ENCODE measurements around the gene CLDN19. TPM values are rescaled to one million over a fixed set of nuclear protein-coding genes. Genes with fewer than 3 reads are reported as not detected.

Gene CLDN19
- total RNA-seq, 1 experiment from 2014 or later, result not detected

- TF ChIP-seq ZBTB33 (IDR thresholded peaks at IDR 0.05; ENCODE audit: extremely low read depth, insufficient replicate concordance, low read length), result no peak
- no peak for TF ChIP-seq ATF3 (IDR thresholded peaks at IDR 0.05)
These were observed 8.0 kb upstream of the CLDN19 start (continued) for GRCh38 chr1:42748021-42748420.

- H3K9me2 ChIP-seq (ENCODE audit: insufficient read depth), result no peaks in the 10 kb centered on the region
- ChIA-PET RAD21 (ENCODE audit: low non-redundant PET in 1 of 2, low total read pairs in 2 of 2, uncharacterized antibody in 2 of 2, unreplicated experiment in 2 of 2) (no interaction called here), CTCF (interaction anchor here (1.6 to 2.8 kb wide), 2 partner anchors 10 to 169 kb away, joined by 8 to 12 read pairs; no protein-coding TSS in a partner anchor), POLR2A (no interaction called here)
- no peak overlapping the region for H3K4me2 ChIP-seq (ENCODE audit: low read length)
- no peak overlapping the region for H3K9ac ChIP-seq (ENCODE audit: low read length)
- no peaks in the 10 kb centered on the region for H3K27me3 ChIP-seq (ENCODE audit: insufficient read depth, low read length)
- no peak overlapping the region for H3K27ac ChIP-seq (ENCODE audit: low read depth, low read length)
- intact Hi-C loops (cut with micrococcal nuclease), result loop anchor here (2.0 kb wide), 1 partner anchor 168 kb away; no protein-coding TSS in a partner anchor
- TF ChIP-seq FOSL1 (IDR thresholded peaks at IDR 0.05; ENCODE audit: low read depth) (no peak), RAD21 (IDR thresholded peaks at IDR 0.05; ENCODE audit: low read depth) (peak; percentile 75), CTCF (IDR thresholded peaks at IDR 0.05 in 2 of 3, conservative IDR thresholded peaks at IDR 0.05 in 1 of 3; ENCODE audit: borderline replicate concordance in 1 of 3, insufficient read depth in 1 of 3, low read depth in 2 of 3, low read length in 2 of 3) (peak; percentile 48 to 79 (median 74); a peak in 5 of 6 replicates)
- ATAC-seq (peak; percentile 81), DNase-seq (ENCODE audit: low read depth, low spot score) (no peak)
- no TSS peak for BruUV-seq (replicated peaks)
- H4K20me1 ChIP-seq (ENCODE audit: insufficient read depth), result no peaks in the 10 kb centered on the region
- no peak overlapping the region for H3K4me3 ChIP-seq (replicated peaks in 1 of 2; ENCODE audit: low read depth in 1 of 2, low read length in 2 of 2)
- H3K36me3 ChIP-seq (ENCODE audit: control insufficient read depth in 1 of 2, insufficient read depth in 2 of 2, low read length in 2 of 2), result peaks cover 4 to 14% of the 10 kb centered on the region in 2 experiments; a peak in 2 of 4 replicates
- H3K79me2 ChIP-seq (ENCODE audit: insufficient read depth, low read length), result no peaks in the 10 kb centered on the region
- no peaks in the 10 kb centered on the region for H3K9me3 ChIP-seq (ENCODE audit: control insufficient read depth in 1 of 2, insufficient read depth in 1 of 2, low read depth in 1 of 2, low read length in 2 of 2)
- no peaks in the 10 kb centered on the region for H3K4me1 ChIP-seq (ENCODE audit: control insufficient read depth in 1 of 2, insufficient read depth in 2 of 2, low read length in 2 of 2)
- no peak overlapping the region for H2AFZ ChIP-seq (ENCODE audit: low read depth, low read length, poor library complexity, severe bottlenecking)
These were observed 7.1 kb upstream of the CLDN19 start for GRCh38 chr1:42747125-42747524.
